ENCODE results near the gene STRADA.

- TF ChIP-seq, protein P1, sequence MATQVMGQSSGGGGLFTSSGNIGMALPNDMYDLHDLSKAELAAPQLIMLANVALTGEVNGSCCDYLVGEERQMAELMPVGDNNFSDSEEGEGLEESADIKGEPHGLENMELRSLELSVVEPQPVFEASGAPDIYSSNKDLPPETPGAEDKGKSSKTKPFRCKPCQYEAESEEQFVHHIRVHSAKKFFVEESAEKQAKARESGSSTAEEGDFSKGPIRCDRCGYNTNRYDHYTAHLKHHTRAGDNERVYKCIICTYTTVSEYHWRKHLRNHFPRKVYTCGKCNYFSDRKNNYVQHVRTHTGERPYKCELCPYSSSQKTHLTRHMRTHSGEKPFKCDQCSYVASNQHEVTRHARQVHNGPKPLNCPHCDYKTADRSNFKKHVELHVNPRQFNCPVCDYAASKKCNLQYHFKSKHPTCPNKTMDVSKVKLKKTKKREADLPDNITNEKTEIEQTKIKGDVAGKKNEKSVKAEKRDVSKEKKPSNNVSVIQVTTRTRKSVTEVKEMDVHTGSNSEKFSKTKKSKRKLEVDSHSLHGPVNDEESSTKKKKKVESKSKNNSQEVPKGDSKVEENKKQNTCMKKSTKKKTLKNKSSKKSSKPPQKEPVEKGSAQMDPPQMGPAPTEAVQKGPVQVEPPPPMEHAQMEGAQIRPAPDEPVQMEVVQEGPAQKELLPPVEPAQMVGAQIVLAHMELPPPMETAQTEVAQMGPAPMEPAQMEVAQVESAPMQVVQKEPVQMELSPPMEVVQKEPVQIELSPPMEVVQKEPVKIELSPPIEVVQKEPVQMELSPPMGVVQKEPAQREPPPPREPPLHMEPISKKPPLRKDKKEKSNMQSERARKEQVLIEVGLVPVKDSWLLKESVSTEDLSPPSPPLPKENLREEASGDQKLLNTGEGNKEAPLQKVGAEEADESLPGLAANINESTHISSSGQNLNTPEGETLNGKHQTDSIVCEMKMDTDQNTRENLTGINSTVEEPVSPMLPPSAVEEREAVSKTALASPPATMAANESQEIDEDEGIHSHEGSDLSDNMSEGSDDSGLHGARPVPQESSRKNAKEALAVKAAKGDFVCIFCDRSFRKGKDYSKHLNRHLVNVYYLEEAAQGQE (IDR thresholded peaks at IDR 0.05; ENCODE audit: insufficient read depth in 1 of 2, low read depth in 2 of 2, low read length in 2 of 2), result no peak
- TF ChIP-seq SIN3A (IDR thresholded peaks at IDR 0.05; ENCODE audit: borderline replicate concordance, insufficient read depth, low read length), result no peak
- TF ChIP-seq POLR2AphosphoS5 (IDR thresholded peaks at IDR 0.05; ENCODE audit: low read depth, low read length), result no peak
- TF ChIP-seq TAF1 (IDR thresholded peaks at IDR 0.05; ENCODE audit: borderline replicate concordance, insufficient read depth, low read length), result no peak
Measured at GRCh38 chr17:63694229-63694949, 47.2 kb downstream of the STRADA start.

Data from PFSK-1 (cell line).